HG03442 (cell line): ENCODE results near the gene MACIR.

Experiments
- ATAC-seq: cut with Tn5 transposase; IDR thresholded peaks from one replicate; pipeline ENCODE4 v1.9.1; 2021; ENCODE audit warnings: mild to moderate bottlenecking, moderate library complexity; ENCODE audit not compliant: unreplicated experiment

The MACIR gene

GRCh38 chr5:103289024-103289423, 30.5 kb downstream of the MACIR start:
- no peak for ATAC-seq

DNA sequence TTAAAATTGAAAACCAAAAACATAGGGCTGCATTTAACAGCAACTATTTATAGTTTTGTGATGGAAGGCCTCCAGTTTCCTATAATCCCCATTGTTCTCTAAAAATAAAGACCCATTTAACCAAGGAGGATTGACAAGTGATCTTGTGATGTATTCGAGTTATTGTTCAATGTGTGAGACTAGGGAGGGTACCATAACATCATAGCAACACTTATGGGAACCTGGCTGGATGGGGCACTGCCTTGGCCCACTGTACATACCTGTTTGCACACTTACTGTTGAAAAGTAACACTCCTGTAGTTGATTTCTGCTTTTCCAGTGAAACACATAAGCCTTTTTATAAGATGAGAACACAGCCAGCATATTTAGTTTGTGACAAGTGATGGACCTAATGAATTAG, 32.3 kb downstream of the MACIR start:
- ATAC-seq: no peak

DNA sequence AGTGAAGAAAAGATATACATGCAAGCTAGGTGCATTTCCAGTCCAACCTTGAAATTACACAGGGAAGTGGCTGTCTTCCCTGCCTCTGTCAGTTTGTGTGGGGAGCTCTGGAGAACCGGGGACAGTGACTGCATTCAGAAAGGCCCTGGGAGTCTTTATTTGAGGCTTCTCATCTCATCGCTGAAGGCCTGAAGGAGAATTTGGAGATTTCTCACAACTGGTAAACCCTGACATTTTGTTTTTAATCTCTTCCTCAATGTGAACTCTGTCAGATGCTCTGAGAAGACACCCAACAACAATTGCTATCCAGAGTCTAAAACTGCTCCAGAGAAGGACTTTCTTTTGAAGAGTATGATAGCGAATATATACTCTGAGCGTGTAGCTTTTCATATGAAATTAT, 33.0 kb downstream of the MACIR start:
- ATAC-seq: no peak

- no peak for ATAC-seq
Observed at GRCh38 chr5:103293099-103293498, 34.5 kb downstream of the MACIR start.

DNA sequence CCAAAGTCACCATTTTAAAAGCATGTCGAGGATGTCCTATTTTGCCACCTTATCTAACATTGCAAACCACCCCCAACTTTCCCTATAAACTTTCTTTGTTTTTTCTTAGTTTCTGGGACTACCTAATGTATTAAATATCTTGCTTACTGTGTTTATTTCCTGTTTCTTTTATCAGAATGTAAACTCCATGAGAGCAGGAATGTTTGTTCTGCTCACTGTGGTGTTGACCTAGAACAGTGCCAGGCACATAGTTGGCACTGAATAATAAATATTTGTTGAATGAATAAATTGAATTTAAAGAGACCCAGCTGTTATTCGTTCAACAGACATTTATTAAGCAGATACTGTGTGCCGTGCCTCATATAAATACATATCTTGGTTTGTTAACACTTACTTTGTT, 35.2 kb downstream of the MACIR start:
- no peak for ATAC-seq

- ATAC-seq: no peak
Observed at GRCh38 chr5:103294906-103295305, 36.3 kb downstream of the MACIR start.

DNA sequence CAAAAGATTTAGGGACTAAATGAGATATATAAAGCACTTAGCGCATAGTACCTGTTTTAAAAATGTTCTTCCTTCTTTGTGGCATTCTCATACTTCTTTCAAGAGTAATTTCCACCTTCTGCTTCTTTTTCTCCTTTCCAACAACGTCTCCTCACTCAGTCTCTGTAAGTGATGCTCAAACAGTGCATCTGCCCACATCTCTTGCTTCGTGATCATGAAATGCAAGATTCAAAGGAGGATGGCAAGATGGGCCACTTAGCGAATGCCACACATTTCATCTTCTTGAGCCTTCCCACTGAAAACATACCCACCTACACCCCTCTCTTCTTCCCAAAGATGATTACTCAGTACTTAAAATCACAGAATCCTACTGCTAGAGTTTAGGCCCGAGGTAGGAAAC, 36.9 kb downstream of the MACIR start:
- no peak for ATAC-seq

DNA sequence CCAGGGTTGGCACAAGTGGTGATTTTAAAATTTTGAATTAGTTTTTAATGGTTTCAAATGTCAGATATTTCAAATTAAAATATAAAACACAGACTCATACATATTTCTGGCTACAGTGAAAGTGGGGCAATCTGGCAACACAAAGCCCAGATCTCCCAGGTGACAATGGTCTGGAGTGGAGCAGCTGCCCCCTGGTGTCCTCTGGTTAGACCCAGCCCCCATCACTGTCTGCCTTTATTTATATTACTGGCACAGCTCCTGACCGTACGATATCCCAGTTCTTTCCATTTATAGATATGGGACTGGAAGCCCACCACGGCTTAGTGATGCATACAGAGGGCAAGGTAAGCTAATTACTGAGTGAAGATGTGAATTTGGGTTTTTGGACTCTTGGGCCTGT, 37.3 kb downstream of the MACIR start:
- no peak for ATAC-seq

GRCh38 chr5:103298117-103298516, 39.6 kb downstream of the MACIR start:
- no peak for ATAC-seq

DNA sequence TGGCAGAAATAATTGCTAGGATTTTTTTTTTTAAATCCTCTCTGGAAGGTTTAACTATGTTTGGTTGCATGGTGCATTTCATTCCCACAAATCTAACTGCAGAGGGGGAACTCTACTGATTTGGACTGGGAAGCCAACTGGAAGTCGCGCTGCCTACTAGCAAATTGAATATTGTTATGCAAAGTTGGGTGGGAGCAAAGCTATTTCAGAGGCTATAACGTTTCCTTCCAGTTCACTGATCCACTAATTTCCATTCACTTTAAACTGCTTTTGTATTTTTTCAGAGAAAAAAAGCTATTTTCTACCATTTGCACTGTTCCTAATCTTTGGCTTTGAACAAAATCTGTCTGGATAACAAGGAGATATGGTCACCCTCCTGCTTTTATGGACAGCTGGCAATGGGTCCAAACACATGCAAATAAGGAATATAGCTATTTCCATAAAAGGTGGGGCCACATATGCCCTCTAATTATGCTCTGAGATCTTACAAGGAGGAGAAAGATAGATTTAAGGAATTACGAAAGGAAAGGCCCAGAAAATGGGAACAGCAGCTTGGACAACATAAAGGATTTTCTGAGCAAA, 40.1 kb downstream of the MACIR start:
- ATAC-seq: no peak

DNA sequence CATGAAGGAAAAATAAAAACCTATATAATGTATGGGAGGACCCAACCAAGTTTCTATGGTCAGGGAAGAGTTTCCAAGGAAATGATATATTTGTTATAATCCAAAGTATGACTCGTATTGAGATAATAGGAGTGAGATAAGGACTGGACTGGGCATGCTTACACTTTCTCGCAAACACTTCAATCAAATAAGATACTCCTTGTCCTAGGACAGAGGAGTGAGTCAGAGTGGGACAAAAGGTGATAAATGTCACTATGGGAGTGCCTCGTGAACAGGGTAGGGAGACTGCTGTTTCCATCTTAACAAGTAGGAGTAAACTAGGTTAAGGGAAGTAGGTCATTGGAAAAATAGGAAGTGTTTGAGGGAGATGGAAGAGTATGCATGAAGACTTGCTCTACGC, 47.2 kb downstream of the MACIR start:
- ATAC-seq: no peak

DNA sequence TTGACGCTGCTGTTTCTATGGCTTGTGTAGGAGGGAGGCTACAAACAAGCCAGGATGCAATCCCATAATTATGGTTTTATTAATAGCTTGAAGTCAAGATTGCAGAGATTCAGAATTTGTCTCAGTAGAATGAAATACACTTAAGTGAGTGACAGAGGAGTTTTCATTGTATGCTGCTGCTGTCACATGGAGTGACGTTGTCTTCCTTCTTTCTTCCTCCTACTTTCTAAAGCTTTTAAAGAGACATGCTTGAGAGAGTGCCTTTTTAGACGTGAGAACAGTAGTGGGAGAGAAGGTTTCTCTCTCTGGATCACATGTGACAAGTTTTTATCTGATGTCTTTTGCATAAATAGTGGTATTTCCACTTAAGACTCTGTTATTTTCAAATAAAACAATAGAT, 48.9 kb downstream of the MACIR start:
- ATAC-seq: no peak

GRCh38 chr5:103308774-103309173, 50.2 kb downstream of the MACIR start:
- no peak for ATAC-seq

GRCh38 chr5:103313056-103313455, 54.5 kb downstream of the MACIR start:
- ATAC-seq: no peak

DNA sequence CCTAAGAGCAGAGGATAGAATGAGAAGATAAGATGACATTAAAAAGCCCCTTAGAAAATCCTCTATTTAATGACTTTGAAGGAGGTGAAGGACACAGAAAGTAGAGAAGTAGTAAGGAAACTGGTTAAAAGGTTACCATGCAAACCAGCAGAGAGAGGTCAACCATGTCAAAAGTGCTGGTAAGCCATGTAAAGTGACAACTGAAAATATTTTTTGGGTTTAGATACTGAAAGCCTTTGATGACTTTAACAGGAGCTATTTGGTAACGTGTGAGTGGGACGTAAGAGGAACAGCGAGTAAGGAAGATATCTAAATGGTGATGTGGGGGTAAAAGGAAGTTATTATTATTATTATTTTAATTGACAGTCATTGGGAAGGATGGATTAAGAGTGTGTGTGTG, 56.9 kb downstream of the MACIR start:
- no peak for ATAC-seq

DNA sequence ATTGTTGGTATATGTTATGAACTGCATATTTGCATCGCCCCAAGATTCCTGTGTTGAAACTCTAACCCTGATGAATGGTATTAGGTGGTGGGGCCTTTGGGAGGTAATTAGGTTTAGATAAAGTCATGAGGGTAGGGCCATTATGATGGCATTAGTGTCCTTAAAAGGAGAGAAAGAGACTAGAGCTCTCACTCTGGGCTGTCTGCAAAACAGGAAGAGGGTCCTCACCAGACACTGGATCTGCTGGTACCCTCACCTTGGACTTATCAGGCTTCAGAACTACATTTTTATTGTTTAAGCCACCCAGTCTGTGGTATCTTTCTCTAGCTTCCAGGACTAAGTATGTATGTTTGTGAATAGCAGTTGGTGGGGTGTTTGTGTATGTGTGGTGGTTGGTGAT, 68.9 kb downstream of the MACIR start:
- no peak for ATAC-seq

- no peak for ATAC-seq
Observed at GRCh38 chr5:103327893-103328292, 69.3 kb downstream of the MACIR start.
